Measurements from ENCODE around the gene MIOS. TPM values are rescaled to one million over a fixed set of nuclear protein-coding genes. Genes with fewer than 3 reads are reported as not detected.

Gene MIOS
- polyA plus RNA-seq, 3 donors, result 18.3 to 32.6 (median 20.2) TPM

GRCh38 chr7:7521259-7521658 is 45.4 kb upstream of the MIOS start:
- Histone ChIP-seq H3K4me3 (replicated peaks in 1 of 3; ENCODE audit: low read depth in 2 of 3, low read length in 3 of 3) (no peak overlapping the region), H3K9ac (ENCODE audit: insufficient read depth, low read length, poor library complexity, severe bottlenecking) (no peak overlapping the region), H2AFZ (ENCODE audit: insufficient read depth, low read depth, low read length, poor library complexity, severe bottlenecking) (no peak overlapping the region), H3K27ac (ENCODE audit: low read depth in 1 of 2, low read length in 2 of 2) (no peak overlapping the region), H3K4me1 (ENCODE audit: control insufficient read depth in 1 of 2, insufficient read depth in 2 of 2, low read length in 2 of 2) (no peaks in the 10 kb centered on the region), H3K79me2 (ENCODE audit: insufficient read depth, low read length) (no peaks in the 10 kb centered on the region), H3K4me2 (replicated peaks; ENCODE audit: extremely low read depth, low read length, poor library complexity, severe bottlenecking) (no peak overlapping the region), H3K27me3 (ENCODE audit: control insufficient read depth in 2 of 2, insufficient read depth in 2 of 2, low read length in 2 of 2) (no peaks in the 10 kb centered on the region), H3K9me3 (replicated peaks in 1 of 2; ENCODE audit: control insufficient read depth in 1 of 2, insufficient read depth in 1 of 2, low read length in 2 of 2) (no peaks in the 10 kb centered on the region), H4K20me1 (ENCODE audit: insufficient read depth, low read length) (no peaks in the 10 kb centered on the region), H3K36me3 (replicated peaks in 1 of 2; ENCODE audit: control insufficient read depth in 1 of 2, insufficient read depth in 2 of 2, low read length in 2 of 2) (no peaks in the 10 kb centered on the region)
- no peak for TF ChIP-seq CTCF (IDR thresholded peaks at IDR 0.05)
- Mint-ChIP-seq H3K27me3 (ENCODE audit: low read depth in 3 of 3) (no peaks in the 10 kb centered on the region), H3K36me3 (no peaks in the 10 kb centered on the region), H3K4me1 (peaks cover 4% of the 10 kb centered on the region), H3K27ac (no peak overlapping the region), H3K4me3 (no peak overlapping the region), H3K9me3 (no peaks in the 10 kb centered on the region)
- WGBS (ENCODE audit: insufficient coverage), result no CpG with 5 or more reads among the region's 3 CpGs
- DNase-seq, result no peak
- intact Hi-C loops (cut with micrococcal nuclease), result no loop called here

GRCh38 chr7:7522421-7522820 is 44.3 kb upstream of the MIOS start:
- no peaks in the 10 kb centered on the region for H3K27me3 Mint-ChIP-seq (ENCODE audit: low read depth in 3 of 3)
- no peak for DNase-seq
- no peak overlapping the region for H3K4me3 ChIP-seq (replicated peaks in 1 of 3; ENCODE audit: low read depth in 2 of 3, low read length in 3 of 3)
- no peak overlapping the region for H3K4me3 Mint-ChIP-seq
- peaks cover 0 to 4% (median 0%) of the 10 kb centered on the region in 7 donors for H3K9me3 Mint-ChIP-seq
- H3K27me3 ChIP-seq (ENCODE audit: control insufficient read depth in 2 of 2, insufficient read depth in 2 of 2, low read length in 2 of 2), result no peaks in the 10 kb centered on the region
- H3K4me1 Mint-ChIP-seq, result peaks cover 4% of the 10 kb centered on the region
- H3K9me3 ChIP-seq (replicated peaks in 1 of 2; ENCODE audit: control insufficient read depth in 1 of 2, insufficient read depth in 1 of 2, low read length in 2 of 2), result no peaks in the 10 kb centered on the region
- H4K20me1 ChIP-seq (ENCODE audit: insufficient read depth, low read length), result no peaks in the 10 kb centered on the region
- no peak overlapping the region for H3K9ac ChIP-seq (ENCODE audit: insufficient read depth, low read length, poor library complexity, severe bottlenecking)
- H3K27ac Mint-ChIP-seq, result no peak overlapping the region
- no peak overlapping the region for H3K4me2 ChIP-seq (replicated peaks; ENCODE audit: extremely low read depth, low read length, poor library complexity, severe bottlenecking)
- no peaks in the 10 kb centered on the region for H3K79me2 ChIP-seq (ENCODE audit: insufficient read depth, low read length)
- H3K27ac ChIP-seq (ENCODE audit: low read depth in 1 of 2, low read length in 2 of 2), result no peak overlapping the region
- TF ChIP-seq CTCF (IDR thresholded peaks at IDR 0.05), result no peak
- H3K36me3 ChIP-seq (replicated peaks in 1 of 2; ENCODE audit: control insufficient read depth in 1 of 2, insufficient read depth in 2 of 2, low read length in 2 of 2), result no peaks in the 10 kb centered on the region
- intact Hi-C loops (cut with micrococcal nuclease), result no loop called here
- H3K36me3 Mint-ChIP-seq, result no peaks in the 10 kb centered on the region
- no CpG with 5 or more reads among the region's 3 CpGs for WGBS (ENCODE audit: insufficient coverage)
- no peak overlapping the region for H2AFZ ChIP-seq (ENCODE audit: insufficient read depth, low read depth, low read length, poor library complexity, severe bottlenecking)
- no peaks in the 10 kb centered on the region for H3K4me1 ChIP-seq (ENCODE audit: control insufficient read depth in 1 of 2, insufficient read depth in 2 of 2, low read length in 2 of 2)
